Measurements from ENCODE around the gene TTLL11.

GRCh38 chr9:122115176-122116035, 22.3 kb upstream of the TTLL11 start:
- TF ChIP-seq CTCF (IDR thresholded peaks at IDR 0.05; ENCODE audit: low read depth, low read length, missing input control) (no peak), EGR1 (IDR thresholded peaks at IDR 0.05; ENCODE audit: low read depth in 2 of 2) (no peak), GABPA (IDR thresholded peaks at IDR 0.05 in 1 of 2, conservative IDR thresholded peaks at IDR 0.05 in 1 of 2) (no peak)
- TF ChIP-seq, protein P1, sequence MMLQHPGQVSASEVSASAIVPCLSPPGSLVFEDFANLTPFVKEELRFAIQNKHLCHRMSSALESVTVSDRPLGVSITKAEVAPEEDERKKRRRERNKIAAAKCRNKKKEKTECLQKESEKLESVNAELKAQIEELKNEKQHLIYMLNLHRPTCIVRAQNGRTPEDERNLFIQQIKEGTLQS (IDR thresholded peaks at IDR 0.05) = no peak
- TF ChIP-seq, protein P2, sequence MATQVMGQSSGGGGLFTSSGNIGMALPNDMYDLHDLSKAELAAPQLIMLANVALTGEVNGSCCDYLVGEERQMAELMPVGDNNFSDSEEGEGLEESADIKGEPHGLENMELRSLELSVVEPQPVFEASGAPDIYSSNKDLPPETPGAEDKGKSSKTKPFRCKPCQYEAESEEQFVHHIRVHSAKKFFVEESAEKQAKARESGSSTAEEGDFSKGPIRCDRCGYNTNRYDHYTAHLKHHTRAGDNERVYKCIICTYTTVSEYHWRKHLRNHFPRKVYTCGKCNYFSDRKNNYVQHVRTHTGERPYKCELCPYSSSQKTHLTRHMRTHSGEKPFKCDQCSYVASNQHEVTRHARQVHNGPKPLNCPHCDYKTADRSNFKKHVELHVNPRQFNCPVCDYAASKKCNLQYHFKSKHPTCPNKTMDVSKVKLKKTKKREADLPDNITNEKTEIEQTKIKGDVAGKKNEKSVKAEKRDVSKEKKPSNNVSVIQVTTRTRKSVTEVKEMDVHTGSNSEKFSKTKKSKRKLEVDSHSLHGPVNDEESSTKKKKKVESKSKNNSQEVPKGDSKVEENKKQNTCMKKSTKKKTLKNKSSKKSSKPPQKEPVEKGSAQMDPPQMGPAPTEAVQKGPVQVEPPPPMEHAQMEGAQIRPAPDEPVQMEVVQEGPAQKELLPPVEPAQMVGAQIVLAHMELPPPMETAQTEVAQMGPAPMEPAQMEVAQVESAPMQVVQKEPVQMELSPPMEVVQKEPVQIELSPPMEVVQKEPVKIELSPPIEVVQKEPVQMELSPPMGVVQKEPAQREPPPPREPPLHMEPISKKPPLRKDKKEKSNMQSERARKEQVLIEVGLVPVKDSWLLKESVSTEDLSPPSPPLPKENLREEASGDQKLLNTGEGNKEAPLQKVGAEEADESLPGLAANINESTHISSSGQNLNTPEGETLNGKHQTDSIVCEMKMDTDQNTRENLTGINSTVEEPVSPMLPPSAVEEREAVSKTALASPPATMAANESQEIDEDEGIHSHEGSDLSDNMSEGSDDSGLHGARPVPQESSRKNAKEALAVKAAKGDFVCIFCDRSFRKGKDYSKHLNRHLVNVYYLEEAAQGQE (IDR thresholded peaks at IDR 0.05) = no peak
